Stimulated activated CD4-positive, alpha-beta T cell treated with anti-CD3 and anti-CD28 coated beads, Interleukin-2, amount 100 ng/mL, for 48 hours (primary cell): ENCODE data around the gene FAM193B.

ENCODE experiments used
- DNase-seq, 2 donors: peaks; one replicate each; pipeline ENCODE4 v3.0.0-alpha.2; 2020

Gene FAM193B

DNA sequence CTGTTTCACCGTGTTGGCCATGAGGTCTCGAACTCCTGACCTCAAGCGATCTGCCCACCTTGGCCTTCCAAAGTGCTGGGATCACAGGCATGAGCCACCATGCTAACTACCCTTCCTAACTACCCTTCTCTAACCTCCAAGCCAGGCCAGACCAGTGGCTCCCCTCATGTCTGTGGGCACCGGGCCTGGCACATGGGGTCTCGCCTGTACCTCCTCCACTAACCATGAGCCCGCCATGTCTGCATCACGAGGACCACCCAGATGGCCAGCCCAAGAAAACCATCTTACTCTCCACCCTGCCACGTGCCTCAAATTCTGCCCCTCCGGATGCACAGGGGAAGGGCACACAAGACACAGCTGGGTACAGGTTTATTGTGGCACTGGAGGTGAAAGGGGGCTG lies 71.3 kb downstream of the FAM193B start:
- no peak for DNase-seq

DNA sequence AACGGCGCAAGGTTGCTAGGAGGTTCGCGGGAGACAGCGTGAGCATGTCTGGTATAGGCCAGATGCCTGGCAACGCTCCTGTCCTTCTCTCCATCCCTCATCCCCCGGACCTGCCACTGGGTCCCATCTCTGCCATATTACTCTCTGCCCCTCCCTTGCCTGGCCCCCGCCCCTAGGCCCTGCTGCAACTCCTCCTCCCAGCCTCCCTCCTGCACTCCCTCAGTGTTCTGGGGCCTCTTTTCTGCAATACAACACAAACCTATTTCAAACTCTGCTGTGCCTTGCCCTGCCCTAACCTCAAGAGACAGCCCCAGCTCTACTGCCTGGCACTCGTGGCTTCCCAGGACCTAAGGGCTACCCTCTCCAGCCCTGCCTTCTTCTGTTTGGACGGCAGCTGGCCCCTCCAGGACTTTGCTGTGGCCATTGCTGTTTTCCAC lies 72.0 kb downstream of the FAM193B start:
- no peak for DNase-seq

GRCh38 chr5:177479774-177480173 lies 74.6 kb downstream of the FAM193B start:
- DNase-seq: no peak

- DNase-seq: no peak
Measured at GRCh38 chr5:177478711-177479646, 75.4 kb downstream of the FAM193B start.

DNA sequence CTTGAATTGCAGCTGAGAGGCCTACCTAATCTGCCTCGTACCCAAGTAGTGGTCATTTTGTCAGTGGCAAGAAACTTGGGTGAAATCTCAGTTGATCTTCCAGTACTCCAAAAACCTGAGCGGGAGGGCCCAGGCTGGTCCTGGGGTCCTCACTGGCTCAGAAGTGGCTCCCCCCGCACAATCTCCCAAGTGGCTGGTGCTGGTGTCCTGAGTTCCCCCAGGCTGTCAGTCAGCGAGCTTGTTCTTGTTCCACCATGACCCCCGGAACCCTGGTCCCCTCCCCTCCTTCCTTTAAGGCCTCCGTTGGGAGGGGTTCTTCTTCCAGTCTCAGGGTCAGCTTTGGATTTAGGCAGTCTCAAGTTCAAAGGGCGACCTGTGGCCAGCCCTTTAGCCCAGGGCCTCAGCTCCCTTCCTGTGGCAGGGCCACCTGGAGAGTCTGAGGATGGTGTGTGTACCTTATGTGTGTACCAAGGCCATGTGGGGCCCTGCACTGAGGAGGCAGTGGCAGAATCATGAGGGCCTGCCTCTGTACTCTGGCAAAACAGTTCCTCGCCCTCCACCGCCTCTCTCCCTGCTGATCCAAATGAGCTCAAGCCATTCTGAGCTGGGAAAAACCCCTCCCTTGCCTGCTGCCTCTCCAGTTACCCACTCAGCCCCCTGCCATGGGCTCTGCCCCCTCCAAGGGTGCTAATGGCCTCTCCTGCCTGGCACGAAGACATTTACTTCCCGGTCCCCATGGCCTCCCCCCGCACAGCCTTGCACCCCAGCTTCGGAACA lies 76.5 kb downstream of the FAM193B start:
- no peak for DNase-seq

GRCh38 chr5:177476531-177477233 lies 77.7 kb downstream of the FAM193B start:
- no peak for DNase-seq

DNA sequence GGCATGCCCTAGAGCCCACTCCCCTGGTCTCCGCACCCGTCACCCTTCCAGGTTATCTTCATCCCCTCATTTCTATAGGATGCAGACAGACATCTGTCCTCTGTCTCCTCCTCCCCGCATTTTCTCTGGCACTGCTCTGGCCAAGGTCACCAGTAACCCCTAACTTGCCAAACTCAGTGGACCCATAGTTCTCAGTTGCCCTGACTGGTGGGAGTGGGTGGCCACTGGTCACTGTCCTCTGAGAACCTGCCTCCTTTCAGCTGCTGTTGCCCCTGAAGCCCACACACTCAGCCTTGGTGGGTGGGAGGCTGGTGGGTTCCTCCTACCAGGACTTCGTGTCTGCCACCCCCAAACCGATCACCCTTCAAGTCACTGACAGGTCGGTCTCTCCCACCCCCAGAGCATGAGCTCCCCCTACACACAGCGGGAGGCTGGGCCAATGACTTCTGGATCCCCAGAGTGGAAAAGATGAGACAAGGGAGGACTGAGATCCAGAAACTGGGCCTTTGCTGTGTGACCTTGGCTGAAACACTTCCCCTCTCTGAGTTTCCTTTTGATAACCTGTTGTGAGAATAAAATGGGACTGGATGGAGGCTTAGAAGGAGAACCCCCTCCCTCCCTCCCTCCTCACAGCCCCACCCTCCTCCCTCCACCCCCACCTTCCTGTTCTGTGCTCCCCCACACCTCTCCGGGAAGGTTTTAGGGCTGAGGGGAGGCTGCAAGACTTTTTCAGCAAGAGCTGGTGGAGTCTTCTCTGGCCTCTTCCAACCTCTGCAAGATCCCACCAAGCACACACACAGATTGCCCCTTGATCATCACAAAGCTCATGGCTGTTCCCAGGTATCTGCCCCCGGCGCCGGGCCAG lies 78.6 kb downstream of the FAM193B start:
- DNase-seq: no peak

DNA sequence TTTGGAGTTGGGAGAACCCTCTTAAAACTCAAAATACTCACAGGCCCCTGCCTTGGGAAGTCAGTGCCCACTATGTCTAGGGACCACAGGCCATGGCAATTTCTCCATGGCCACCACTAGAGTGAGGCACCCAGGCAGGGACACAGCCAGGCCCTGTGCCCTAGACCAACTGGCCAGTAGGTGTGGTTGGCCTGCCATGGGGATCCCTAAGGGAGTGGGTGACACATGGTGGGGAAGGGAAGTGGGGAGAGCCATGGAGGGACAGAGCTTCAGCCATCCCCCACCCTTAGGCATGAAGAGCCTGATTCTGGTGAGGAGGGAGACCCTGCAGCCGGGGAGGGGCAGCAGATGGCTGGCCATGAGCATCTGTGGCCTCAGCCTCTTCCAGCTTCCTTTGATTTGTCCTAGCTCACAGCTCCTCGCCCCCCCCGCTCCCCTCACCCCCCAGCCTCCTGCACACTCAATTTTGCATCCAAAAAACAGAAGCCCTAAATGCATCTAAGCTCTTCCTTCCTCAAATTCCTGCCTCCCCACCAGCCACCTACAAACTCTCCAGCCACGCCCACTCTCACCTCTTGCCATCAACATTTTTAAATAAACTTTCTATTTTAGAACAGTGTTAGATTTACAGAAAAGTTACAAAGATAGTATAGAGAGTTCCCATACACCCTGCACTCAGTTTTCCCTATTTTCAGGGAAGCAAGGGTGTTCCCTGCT lies 79.4 kb downstream of the FAM193B start:
- no peak for DNase-seq

DNA sequence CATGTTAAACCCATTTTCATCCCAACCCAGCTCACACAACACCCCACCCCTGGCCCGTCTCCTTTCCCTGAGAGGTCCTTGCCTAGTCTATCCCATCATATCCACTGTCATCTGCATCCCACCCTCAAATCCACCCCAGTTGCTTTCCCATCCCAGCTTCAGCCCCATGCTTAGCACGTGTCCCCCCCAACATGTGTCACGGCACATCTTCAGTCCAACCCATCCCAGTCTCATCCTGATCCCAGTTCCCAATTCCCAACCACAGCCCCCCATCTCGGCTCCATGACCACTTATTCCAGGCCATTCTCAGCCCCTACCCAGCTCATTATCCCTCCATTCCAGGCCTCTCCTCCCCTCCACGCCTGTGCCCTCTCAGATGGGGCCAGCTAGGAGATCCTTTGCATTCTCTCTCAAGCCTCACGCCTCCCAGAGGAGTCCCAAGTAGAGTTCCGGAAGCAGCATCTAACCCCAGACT lies 80.3 kb downstream of the FAM193B start:
- DNase-seq: no peak

GRCh38 chr5:177473443-177474001 lies 80.8 kb downstream of the FAM193B start, which contains the start of gene DBN1:
Gene DBN1, minus strand, starts transcription at chr5:177473634. Its CDS starts 113 bp downstream, at chr5:177473521.
- no peak for DNase-seq

DNA sequence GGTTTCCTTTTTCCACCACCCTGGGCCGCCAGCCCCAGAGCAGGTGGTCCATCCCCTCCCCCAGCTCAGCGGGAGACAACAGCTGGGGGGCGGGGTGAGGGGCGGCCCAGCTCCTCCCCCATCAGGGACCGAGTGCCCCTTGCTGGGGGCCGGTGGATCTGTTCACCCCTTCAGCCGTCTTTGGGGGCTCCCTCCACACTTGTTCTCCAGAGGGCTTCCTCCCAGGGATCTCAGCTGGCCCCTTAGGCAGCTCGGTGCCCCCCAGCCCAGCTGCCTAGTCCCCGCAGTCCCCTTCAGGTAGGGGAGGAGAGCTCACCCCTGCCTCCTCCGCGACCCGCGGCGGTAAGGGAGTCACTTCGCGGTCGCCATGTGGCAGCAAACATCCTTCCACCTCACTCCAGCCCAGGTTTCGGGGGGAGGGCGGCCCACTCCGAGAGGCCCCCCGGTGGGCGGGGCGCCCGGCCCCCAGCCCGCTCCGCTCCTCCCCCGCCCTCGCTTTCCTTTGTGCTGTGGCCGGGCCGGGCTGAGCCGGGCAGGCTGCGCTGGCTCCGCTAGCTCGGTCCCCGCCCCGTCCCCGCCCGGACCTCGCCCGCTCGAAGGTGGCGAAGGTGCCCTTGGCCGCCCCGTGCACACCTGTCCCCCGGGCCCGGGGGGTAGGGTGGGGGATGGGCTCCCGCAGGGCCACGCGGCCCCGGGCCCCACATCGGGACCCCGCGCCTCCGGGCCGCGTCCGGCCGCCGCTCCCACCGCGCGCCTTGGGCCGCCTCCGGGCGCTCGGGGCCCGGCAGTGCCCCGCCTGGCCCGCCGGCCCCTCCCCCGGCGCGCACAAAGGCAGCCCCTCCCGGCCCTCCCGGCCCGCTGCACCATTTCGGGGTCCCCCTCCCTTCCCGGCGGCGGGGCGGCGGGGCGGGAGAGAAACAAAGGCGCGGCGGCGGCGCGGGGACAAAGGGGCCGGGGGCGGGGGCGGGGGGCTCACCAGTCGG lies 81.6 kb downstream of the FAM193B start:
- DNase-seq: peak in 1 of 2 donors; percentile 42

DNA sequence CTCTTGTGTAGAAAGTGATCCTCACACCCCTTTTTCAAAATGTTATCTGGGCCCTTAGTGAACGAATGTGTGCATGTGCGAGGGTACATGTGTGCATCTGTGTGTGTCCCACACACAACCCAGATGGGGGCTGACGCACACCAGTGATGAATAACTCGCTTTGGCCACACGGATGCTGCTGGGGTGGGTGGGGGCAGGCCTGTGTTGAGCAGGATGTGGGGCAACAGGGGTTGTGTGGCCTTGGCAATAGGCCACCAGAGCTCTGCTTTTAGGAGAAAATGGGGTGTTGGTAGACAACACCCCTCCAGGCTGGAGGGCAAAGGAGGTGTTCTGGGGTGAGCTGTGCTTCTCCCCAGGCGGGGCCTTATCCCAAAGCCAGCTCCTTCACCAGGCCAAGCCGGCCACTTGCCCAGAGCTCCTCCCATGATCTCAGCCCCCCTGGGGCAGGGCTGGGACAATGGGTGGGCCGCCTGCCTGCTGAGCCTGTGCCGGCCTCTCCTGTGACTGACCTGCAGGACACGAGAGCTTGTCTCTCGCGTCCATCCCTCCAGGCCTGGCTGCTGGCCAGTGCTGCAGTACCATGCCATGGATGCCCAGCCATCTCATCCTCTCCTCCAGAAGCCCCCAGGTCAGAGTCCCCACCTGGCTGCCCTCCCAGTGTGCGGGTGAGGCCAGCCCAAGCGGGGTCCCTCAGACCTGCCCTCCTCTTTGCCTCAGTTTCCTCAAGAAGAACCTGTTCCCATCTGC lies 82.6 kb downstream of the FAM193B start:
- DNase-seq: no peak

DNA sequence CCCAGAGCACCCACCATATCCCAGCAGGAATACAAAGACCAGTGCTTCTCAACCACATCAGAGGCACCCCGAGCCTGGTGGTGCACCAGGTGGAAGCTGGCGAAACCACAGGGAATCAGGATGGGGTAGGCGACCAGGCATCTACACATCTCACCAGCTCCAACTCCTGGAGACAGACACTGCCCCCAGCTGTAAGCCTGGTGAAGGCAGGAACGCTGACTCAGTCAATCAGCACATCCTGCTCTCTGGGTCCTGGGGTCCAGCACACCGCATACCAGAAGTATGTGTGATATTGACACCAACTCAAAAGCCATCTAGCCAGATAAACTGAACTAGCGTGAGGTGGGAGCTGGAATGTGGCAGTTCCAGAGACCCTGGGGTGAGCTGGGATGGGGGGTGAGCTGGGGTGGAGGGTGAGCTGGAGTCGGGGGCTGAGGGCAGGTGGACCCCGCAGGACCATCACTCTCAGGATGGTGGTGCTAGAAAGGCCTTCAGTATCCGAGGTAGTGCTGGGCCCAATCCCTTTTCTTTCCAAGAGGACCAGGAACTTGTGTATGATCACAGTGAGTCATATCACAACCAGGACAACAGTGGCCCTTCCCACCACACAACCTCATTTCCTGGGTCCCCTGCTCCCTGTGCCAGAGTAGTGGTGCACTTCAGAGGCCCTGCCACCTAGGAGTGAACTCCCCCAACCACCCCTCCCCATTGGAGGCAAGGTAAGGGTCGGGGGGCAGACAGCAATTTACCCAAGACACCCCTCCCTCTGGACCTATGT lies 83.4 kb downstream of the FAM193B start:
- no peak for DNase-seq
